Sigmoid colon (tissue), 7 donors: Measurements from ENCODE around the gene BST2. TPM values are rescaled to one million over a fixed set of nuclear protein-coding genes. Genes with fewer than 3 reads are reported as not detected.
A peak's percentile ranks its signal among the peaks of the same experiment; 100 is the strongest.

Experiments used
- DNase-seq: peaks from one replicate; pipeline ENCODE4 v3.0.0-alpha.2; 2019
- H3K27ac ChIP-seq, 4 donors: fragments of 200-600 bp; sonication (generic); one replicate each; pipeline ENCODE4 v1.5.1; 2016 to 2019; ENCODE audit warnings: mild to moderate bottlenecking in 1 of 4
- H3K27me3 ChIP-seq, 3 donors: fragments of 200-600 bp; sonication (generic); one replicate each; pipeline ENCODE4 v1.5.1; 2019; ENCODE audit warnings: mild to moderate bottlenecking in 1 of 3
- H3K36me3 ChIP-seq, 4 donors: fragments of 200-600 bp; sonication (generic); one replicate each; pipeline ENCODE4 v1.5.1; 2016 to 2019
- H3K4me1 ChIP-seq, 4 donors: fragments of 200-600 bp; sonication (generic); one replicate each; pipeline ENCODE4 v1.5.1; 2017 to 2019
- H3K4me3 ChIP-seq, 4 donors: fragments of 200-600 bp; sonication (generic); one replicate each; pipeline ENCODE4 v1.5.1; 2017 to 2019; ENCODE audit warnings: mild to moderate bottlenecking in 2 of 4, moderate library complexity in 1 of 4
- H3K9me3 ChIP-seq, 4 donors: fragments of 200-600 bp in 3 of 4; sonication (generic) in 3 of 4; one replicate each; pipeline versions ENCODE4 v1.5.1 to v1.6.1; 2013 to 2019
- CTCF ChIP-seq, 4 experiments: fragments of 450-650 bp in 3 of 4; fragments of 200-600 bp in 1 of 4; IDR thresholded peaks; one replicate each; pipeline ENCODE4 v1.5.1; 2016 to 2019; ENCODE audit warnings: antibody characterized with exemption in 4 of 4, mild to moderate bottlenecking in 3 of 4, moderate library complexity in 2 of 4
- EP300 ChIP-seq, 4 donors: sonication (generic); formaldehyde crosslinking; IDR thresholded peaks; one replicate each; pipeline ENCODE4 v1.6.1; 2017; ENCODE audit warnings: antibody characterized with exemption in 4 of 4
- POLR2A ChIP-seq, 2 donors: fragments of 450-650 bp; IDR thresholded peaks; one replicate each; pipeline ENCODE4 v1.6.1; 2016; ENCODE audit warnings: antibody characterized with exemption in 2 of 2, mild to moderate bottlenecking in 2 of 2, moderate library complexity in 2 of 2
- POLR2AphosphoS5 ChIP-seq, 4 donors: sonication (generic); formaldehyde crosslinking; IDR thresholded peaks; one replicate each; pipeline ENCODE4 v1.6.1; 2017; ENCODE audit warnings: antibody characterized with exemption in 4 of 4
- WGBS, 2 donors: extraction: QIAGEN DNeasy Blood & Tissue Kit; methylation state at CpG; one replicate each; pipeline ENCODE4 v1.1.7; 2013; 5-methylcytosine and 5-hydroxymethylcytosine counted together
- intact Hi-C: fragments of 100-400 bp; cut with DNase I; formaldehyde crosslinking; loops from one replicate; pipeline ENCODE4 v1.15.1; 2023
- polyA plus RNA-seq, 3 donors: library from polyadenylated mRNA; stranded (reverse); fragments of 200-250 nt; gene quantifications; one replicate each; pipeline ENCODE4 v1.2.3, GENCODE V29; 2013
- total RNA-seq, 4 donors: library from RNA; depleted of rRNA; stranded (reverse); fragments of >200 nt; gene quantifications; one replicate each; pipeline ENCODE4 v1.1.0, GENCODE V29; 2016
- donor health status: healthy with polysubstance abuse.
- donor health status: Bipolar disorder and iron deficiency.
- donor health status: healthy.

Gene BST2
- total and polyA plus RNA-seq, 7 donors = 37.8 to 127 (median 101) TPM

DNA sequence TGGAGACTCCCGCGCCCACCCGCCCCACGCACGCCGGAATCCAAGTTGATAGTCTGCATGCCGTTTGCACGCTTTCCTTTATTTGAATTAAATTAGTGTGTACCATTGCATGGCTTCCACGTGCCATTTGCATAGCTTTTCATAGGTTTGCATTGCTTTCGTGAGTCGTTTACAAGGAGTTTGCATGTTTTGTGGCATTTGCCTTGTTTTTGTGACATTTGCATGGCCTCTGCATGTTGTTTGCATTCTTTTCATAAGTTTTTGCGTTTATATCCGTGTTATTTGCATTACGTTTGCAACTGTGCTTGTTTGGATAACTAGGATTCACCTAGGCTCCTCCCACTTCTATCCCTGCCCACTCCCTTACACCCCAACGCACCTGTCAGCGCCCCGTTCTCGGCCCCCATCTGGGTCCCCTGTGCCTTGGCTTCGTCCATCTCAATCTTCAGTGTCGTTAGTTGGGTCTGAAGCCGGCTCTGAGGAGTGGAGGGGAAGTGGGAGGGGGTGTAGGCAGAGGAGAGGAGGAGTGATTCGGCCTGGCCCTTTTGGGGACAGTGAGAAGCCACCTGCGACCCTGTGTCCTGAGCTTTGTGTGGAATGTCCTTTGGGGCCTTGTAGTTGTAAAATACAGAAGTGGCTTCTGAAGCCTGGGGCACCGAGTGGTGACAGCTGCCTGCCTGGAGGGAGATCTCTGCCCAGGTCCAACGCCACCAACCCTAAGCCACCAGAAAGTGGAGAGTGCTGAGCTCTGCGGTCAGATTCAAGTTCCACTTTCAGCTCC lies 13.9 kb downstream of the BST2 start:
- peak overlapping the region; percentile 3 to 53 (median 40) for H3K4me3 ChIP-seq
- TF ChIP-seq EP300 (IDR thresholded peaks at IDR 0.05) (no peak), CTCF (IDR thresholded peaks at IDR 0.05) (peak in 1 of 4 experiments; percentile 27)
- intact Hi-C loops = no loop called here
- peaks cover 0 to 8% (median 0%) of the 10 kb centered on the region in 4 donors for H3K9me3 ChIP-seq
- peaks cover 0 to 28% (median 10%) of the 10 kb centered on the region in 3 donors for H3K27me3 ChIP-seq
- no peak overlapping the region for H3K27ac ChIP-seq
- no peaks in the 10 kb centered on the region for H3K36me3 ChIP-seq
- DNase-seq = no peak
- peaks cover 0 to 23% (median 18%) of the 10 kb centered on the region in 4 donors for H3K4me1 ChIP-seq
- WGBS, 2 donors = 5 to 8% methylated on average over 26 of the region's 26 CpGs

- H3K36me3 ChIP-seq = no peaks in the 10 kb centered on the region
- intact Hi-C loops = no loop called here
- H3K9me3 ChIP-seq = peaks cover 0 to 8% (median 0%) of the 10 kb centered on the region in 4 donors
- 1 to 2% methylated on average over 50 of the region's 50 CpGs for WGBS, 2 donors
- peak in 1 of 4 donors; percentile 10 for TF ChIP-seq POLR2AphosphoS5 (IDR thresholded peaks at IDR 0.05)
- peak; percentile 23 to 73 (median 38) for TF ChIP-seq CTCF (IDR thresholded peaks at IDR 0.05)
- no peak for TF ChIP-seq POLR2A (IDR thresholded peaks at IDR 0.05)
- no peak for TF ChIP-seq EP300 (IDR thresholded peaks at IDR 0.05)
- peaks cover 0 to 28% (median 10%) of the 10 kb centered on the region in 3 donors for H3K27me3 ChIP-seq
- H3K27ac ChIP-seq = peak overlapping the region in 1 of 4 donors; percentile 38
- peak; percentile 94 for DNase-seq
- peak overlapping the region; percentile 27 to 53 (median 40) for H3K4me3 ChIP-seq
- peaks cover 0 to 23% (median 18%) of the 10 kb centered on the region in 4 donors for H3K4me1 ChIP-seq
These were observed 14.6 kb downstream of the BST2 start for GRCh38 chr19:17390665-17391370.

DNA sequence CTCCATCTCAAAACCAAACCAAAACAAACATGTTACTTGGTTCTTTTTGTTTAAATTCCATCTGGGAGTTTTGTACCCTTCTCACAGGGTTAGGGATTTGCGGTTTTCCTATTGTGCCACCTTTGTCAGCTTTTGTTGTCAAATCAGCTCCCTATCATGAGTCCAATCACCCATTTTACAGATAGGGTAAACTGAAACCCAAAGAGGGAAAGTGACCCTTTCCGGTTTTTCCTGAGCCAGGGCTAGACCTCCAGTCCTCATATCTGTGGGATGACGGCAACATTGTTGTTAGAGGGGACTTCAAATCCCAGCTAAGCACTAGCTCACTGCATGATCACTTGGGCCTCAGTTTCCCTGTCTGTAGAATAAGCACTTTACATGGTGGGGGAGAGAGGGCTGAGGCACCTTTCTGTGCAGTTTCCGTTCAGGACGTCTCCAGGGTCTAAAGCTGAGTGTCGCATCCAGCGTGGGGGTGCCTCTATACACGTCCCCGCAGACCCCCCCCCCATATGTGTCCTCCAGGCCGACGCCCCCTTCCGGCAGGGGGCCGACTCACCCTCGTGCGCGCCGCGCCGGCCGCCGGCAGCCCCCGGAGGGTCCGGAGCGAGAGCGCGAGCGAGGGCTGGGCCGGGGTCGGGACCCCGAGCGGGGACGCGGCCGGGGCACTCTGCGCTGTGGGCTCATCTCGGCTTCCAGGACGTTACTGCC lies 15.3 kb downstream of the BST2 start:
- DNase-seq = no peak
- Histone ChIP-seq H3K4me3 (peak overlapping the region; percentile 27 to 53 (median 40)), H3K27ac (peak overlapping the region in 1 of 4 donors; percentile 38), H3K4me1 (peaks cover 0 to 21% (median 18%) of the 10 kb centered on the region in 4 donors), H3K27me3 (peaks cover 0 to 26% (median 10%) of the 10 kb centered on the region in 3 donors), H3K36me3 (no peaks in the 10 kb centered on the region), H3K9me3 (peaks cover 0 to 8% (median 0%) of the 10 kb centered on the region in 4 donors)
- intact Hi-C loops = loop anchor here (5.0 kb wide), 1 partner anchor 98 kb away; no protein-coding TSS in a partner anchor
- 9 to 21% methylated on average over 37 of the region's 37 CpGs for WGBS, 2 donors
- TF ChIP-seq EP300 (IDR thresholded peaks at IDR 0.05) (no peak), POLR2A (IDR thresholded peaks at IDR 0.05) (no peak), CTCF (IDR thresholded peaks at IDR 0.05) (no peak), POLR2AphosphoS5 (IDR thresholded peaks at IDR 0.05) (no peak)

GRCh38 chr19:17389288-17389687 lies 16.1 kb downstream of the BST2 start:
- Histone ChIP-seq H3K27me3 (peaks cover 0 to 18% (median 10%) of the 10 kb centered on the region in 3 donors), H3K4me1 (peaks cover 0 to 19% (median 16%) of the 10 kb centered on the region in 4 donors), H3K27ac (no peak overlapping the region), H3K36me3 (no peaks in the 10 kb centered on the region), H3K9me3 (peaks cover 0 to 8% (median 0%) of the 10 kb centered on the region in 4 donors), H3K4me3 (no peak overlapping the region)
- DNase-seq = no peak
- intact Hi-C loops = loop anchor here (5.0 kb wide), 1 partner anchor 97 kb away; no protein-coding TSS in a partner anchor
- no peak for TF ChIP-seq CTCF (IDR thresholded peaks at IDR 0.05)
- TF ChIP-seq POLR2AphosphoS5 (IDR thresholded peaks at IDR 0.05) = no peak
- TF ChIP-seq POLR2A (IDR thresholded peaks at IDR 0.05) = no peak
- no peak for TF ChIP-seq EP300 (IDR thresholded peaks at IDR 0.05)
- WGBS, 2 donors = 22 to 69% methylated on average over 1 of the region's 1 CpG
